ENCODE measurements around the gene QRFPR.
"Not testable (repeated sequence)": the region's sequence is repeated elsewhere in the genome, so short reads cannot be mapped to it uniquely, and the experiment has no call there.

The QRFPR gene

GRCh38 chr4:121339307-121339706 is 41.5 kb downstream of the QRFPR start:
- no peak for DNase-seq (ENCODE audit: low read depth)

GRCh38 chr4:121338518-121338917 is 42.3 kb downstream of the QRFPR start:
- no peak for DNase-seq (ENCODE audit: low read depth)

GRCh38 chr4:121336706-121337105 is 44.1 kb downstream of the QRFPR start:
- DNase-seq (ENCODE audit: low read depth) = no peak

GRCh38 chr4:121330180-121330665 is 50.6 kb downstream of the QRFPR start:
- DNase-seq (ENCODE audit: low read depth) = no peak

- no peak for DNase-seq (ENCODE audit: low read depth)
Observed at GRCh38 chr4:121326597-121326996, 54.2 kb downstream of the QRFPR start.

GRCh38 chr4:121324331-121324730 is 56.5 kb downstream of the QRFPR start:
- no peak for DNase-seq (ENCODE audit: low read depth)

- DNase-seq (ENCODE audit: low read depth) = no peak
Observed at GRCh38 chr4:121321466-121321865, 59.4 kb downstream of the QRFPR start.

- no peak for DNase-seq (ENCODE audit: low read depth)
Observed at GRCh38 chr4:121316091-121316490, 64.7 kb downstream of the QRFPR start.

- DNase-seq (ENCODE audit: low read depth) = not testable (repeated sequence)
Observed at GRCh38 chr4:121313430-121313829, 67.4 kb downstream of the QRFPR start.

GRCh38 chr4:121308828-121309227 is 72.0 kb downstream of the QRFPR start:
- DNase-seq (ENCODE audit: low read depth) = no peak

- DNase-seq (ENCODE audit: low read depth) = no peak
Observed at GRCh38 chr4:121308328-121308663, 72.5 kb downstream of the QRFPR start.

- peak; percentile 6 for DNase-seq (ENCODE audit: low read depth)
Observed at GRCh38 chr4:121307445-121308327, 73.1 kb downstream of the QRFPR start.

GRCh38 chr4:121306931-121307330 is 73.9 kb downstream of the QRFPR start:
- DNase-seq (ENCODE audit: low read depth) = no peak

GRCh38 chr4:121304893-121305292 is 75.9 kb downstream of the QRFPR start:
- no peak for DNase-seq (ENCODE audit: low read depth)

GRCh38 chr4:121299367-121299766 is 81.5 kb downstream of the QRFPR start:
- no peak for DNase-seq (ENCODE audit: low read depth)

GRCh38 chr4:121283319-121283718 is 97.5 kb downstream of the QRFPR start:
- DNase-seq (ENCODE audit: low read depth) = no peak

GRCh38 chr4:121280425-121280824 is 100.4 kb downstream of the QRFPR start:
- DNase-seq (ENCODE audit: low read depth) = no peak

- DNase-seq (ENCODE audit: low read depth) = no peak
Observed at GRCh38 chr4:121278811-121279368, 101.9 kb downstream of the QRFPR start.

Measured in HS-5 (cell line).